ENCODE data around the gene KRTAP7-1. TPM values are rescaled to one million over a fixed set of nuclear protein-coding genes. Genes with fewer than 3 reads are reported as not detected.

Gene KRTAP7-1, protein sequence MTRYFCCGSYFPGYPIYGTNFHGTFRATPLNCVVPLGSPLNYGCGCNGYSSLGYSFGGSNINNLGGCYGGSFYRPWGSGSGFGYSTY
- not detected for total RNA-seq

DNA sequence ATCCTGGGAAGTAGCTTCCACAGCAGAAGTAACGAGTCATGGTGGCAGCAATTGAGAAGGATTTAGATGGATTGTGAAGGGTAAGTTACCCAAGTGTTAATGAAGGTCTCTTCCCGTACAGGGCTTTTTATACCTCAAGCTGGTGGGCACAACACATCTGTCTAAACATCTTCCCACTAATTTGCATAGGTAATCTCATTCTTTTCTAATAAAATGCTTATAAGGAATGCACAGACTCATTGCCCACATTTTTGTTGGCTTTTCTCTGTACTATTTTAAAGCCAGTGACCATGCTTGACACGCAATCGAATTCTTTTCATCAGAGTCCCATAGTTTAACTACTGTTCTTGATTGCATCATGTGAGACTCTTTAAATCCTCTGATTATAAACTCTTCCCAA, at the start of gene KRTAP7-1:
KRTAP7-1 (minus strand) TSS at position 101 of the 400 bp plus-strand sequence; CDS start at position 40, 61 bp downstream.
- Histone ChIP-seq H3K27me3 (no peaks in the 10 kb centered on the region), H3K4me1 (no peaks in the 10 kb centered on the region), H3K36me3 (no peaks in the 10 kb centered on the region), H3K27ac (replicated peaks in 1 of 4) (no peak within 1 kb of the TSS), H3K9me3 (peaks cover 0 to 20% (median 4%) of the 10 kb centered on the region in 4 donors), H3K4me3 (no peak within 1 kb of the TSS)
- 81% methylated on average over 4 of the region's 4 CpGs for WGBS
- TF ChIP-seq POLR2AphosphoS5 (IDR thresholded peaks at IDR 0.05) (no peak), EP300 (IDR thresholded peaks at IDR 0.05) (no peak), POLR2A (IDR thresholded peaks at IDR 0.05; ENCODE audit: low read depth) (no peak)
- TF ChIP-seq, protein P1, sequence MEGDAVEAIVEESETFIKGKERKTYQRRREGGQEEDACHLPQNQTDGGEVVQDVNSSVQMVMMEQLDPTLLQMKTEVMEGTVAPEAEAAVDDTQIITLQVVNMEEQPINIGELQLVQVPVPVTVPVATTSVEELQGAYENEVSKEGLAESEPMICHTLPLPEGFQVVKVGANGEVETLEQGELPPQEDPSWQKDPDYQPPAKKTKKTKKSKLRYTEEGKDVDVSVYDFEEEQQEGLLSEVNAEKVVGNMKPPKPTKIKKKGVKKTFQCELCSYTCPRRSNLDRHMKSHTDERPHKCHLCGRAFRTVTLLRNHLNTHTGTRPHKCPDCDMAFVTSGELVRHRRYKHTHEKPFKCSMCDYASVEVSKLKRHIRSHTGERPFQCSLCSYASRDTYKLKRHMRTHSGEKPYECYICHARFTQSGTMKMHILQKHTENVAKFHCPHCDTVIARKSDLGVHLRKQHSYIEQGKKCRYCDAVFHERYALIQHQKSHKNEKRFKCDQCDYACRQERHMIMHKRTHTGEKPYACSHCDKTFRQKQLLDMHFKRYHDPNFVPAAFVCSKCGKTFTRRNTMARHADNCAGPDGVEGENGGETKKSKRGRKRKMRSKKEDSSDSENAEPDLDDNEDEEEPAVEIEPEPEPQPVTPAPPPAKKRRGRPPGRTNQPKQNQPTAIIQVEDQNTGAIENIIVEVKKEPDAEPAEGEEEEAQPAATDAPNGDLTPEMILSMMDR (IDR thresholded peaks at IDR 0.05) = no peak
- no peak for DNase-seq (ENCODE audit: extremely low spot score)
- intact Hi-C loops (cut with DNase I) = no loop called here

DNA sequence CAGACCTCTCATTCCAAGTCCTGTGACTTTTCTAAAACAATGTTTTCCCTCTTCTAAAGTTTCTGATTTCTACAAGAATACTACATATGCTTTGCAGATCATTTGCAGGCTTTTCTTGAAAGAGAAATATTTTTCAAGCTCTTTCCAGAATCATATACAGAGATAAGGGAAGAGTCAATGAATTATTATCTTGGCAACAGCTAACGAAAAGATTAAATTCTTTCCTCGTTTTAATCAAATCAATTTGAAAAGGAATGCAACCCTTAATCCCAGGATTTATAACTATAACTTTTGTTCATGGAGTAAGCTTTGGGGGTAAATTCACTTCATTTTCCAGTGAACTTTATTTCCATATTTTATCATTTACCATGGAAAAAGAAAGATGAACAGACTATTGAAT, 45.0 kb upstream of the KRTAP7-1 start:
- Histone ChIP-seq H3K4me3 (no peak overlapping the region), H3K9me3 (no peaks in the 10 kb centered on the region), H3K36me3 (no peaks in the 10 kb centered on the region), H3K27me3 (no peaks in the 10 kb centered on the region), H3K4me1 (no peaks in the 10 kb centered on the region), H3K27ac (replicated peaks in 1 of 4) (no peak overlapping the region)
- no peak for DNase-seq (ENCODE audit: extremely low spot score)
- TF ChIP-seq EP300 (IDR thresholded peaks at IDR 0.05) = no peak
- intact Hi-C loops (cut with DNase I) = no loop called here
- 34% methylated on average over 2 of the region's 2 CpGs for WGBS

DNA sequence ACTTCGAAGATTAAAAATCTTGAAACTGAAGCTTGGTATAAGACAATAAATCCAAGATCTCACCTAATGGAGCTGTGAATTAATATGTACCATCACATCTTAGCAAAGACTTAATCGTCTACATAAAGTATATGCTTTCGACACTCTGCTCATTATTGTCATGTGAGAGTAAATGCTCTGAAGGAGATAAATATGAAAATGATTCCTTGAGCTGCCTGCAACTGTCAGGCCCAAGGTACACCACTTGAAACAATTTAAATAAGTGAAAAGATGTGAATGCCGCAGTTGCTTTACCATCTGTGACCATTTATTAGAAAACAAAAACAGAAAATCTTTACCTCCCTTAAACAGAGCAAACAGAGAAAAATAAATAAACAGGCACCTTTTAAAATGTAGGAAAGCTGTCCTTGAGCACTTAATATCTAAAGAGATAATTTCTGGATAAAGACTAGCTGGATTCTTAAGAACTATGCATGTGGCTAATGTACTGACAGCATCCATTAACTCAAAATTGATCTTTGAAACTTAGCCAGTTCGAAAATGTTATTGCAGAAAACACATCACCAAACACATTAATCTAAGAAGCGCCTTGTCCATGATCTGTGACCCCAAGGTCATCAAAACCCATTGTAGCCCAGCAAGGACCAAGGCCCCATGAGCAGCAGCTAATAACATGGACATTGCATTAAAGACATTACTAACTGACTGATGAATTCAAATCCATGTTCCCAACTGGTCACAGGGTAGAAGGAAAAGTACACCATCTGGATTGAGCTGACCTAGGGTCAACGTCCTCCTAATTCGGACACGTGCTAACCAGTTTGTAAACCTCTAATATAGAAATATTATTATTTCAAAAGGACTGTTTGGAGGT, 18.3 kb upstream of the KRTAP7-1 start:
- H3K4me1 ChIP-seq = no peaks in the 10 kb centered on the region
- H3K27ac ChIP-seq (replicated peaks in 1 of 4) = no peak overlapping the region
- no peaks in the 10 kb centered on the region for H3K36me3 ChIP-seq
- WGBS = 83% methylated on average over 9 of the region's 9 CpGs
- no peaks in the 10 kb centered on the region for H3K27me3 ChIP-seq
- intact Hi-C loops (cut with DNase I) = no loop called here
- peaks cover 0 to 14% (median 2%) of the 10 kb centered on the region in 4 donors for H3K9me3 ChIP-seq
- H3K4me3 ChIP-seq = no peak overlapping the region
- TF ChIP-seq POLR2AphosphoS5 (IDR thresholded peaks at IDR 0.05) = no peak
- TF ChIP-seq EP300 (IDR thresholded peaks at IDR 0.05) = no peak
- TF ChIP-seq, protein P1 (IDR thresholded peaks at IDR 0.05) = no peak
- TF ChIP-seq POLR2A (IDR thresholded peaks at IDR 0.05; ENCODE audit: low read depth) = no peak
- DNase-seq (ENCODE audit: extremely low spot score) = no peak

DNA sequence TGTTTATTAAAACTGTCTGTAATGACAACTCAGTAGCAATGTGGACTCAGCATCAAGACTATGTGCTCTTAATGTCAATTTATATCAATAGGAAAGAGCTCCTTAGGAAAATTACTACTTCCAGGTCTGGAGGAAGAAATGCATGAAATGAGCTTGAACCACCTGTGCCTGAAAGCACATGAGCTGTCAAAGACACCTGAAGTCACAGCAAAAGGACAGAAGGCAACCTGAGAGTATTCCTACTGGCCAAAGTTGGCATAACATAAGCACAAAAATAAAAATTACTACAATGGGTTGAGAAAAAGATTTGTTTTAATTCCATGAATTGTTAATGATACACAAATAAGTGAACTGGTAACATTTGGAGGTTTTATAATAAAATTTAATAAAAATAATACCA, 13.4 kb upstream of the KRTAP7-1 start:
- no peaks in the 10 kb centered on the region for H3K27me3 ChIP-seq
- H3K4me3 ChIP-seq = no peak overlapping the region
- no peak for TF ChIP-seq POLR2AphosphoS5 (IDR thresholded peaks at IDR 0.05)
- no peak for TF ChIP-seq EP300 (IDR thresholded peaks at IDR 0.05)
- TF ChIP-seq, protein P1 (IDR thresholded peaks at IDR 0.05) = no peak
- TF ChIP-seq POLR2A (IDR thresholded peaks at IDR 0.05; ENCODE audit: low read depth) = no peak
- no peaks in the 10 kb centered on the region for H3K36me3 ChIP-seq
- DNase-seq (ENCODE audit: extremely low spot score) = no peak
- intact Hi-C loops (cut with DNase I) = no loop called here
- H3K27ac ChIP-seq (replicated peaks in 1 of 4) = no peak overlapping the region
- H3K9me3 ChIP-seq = no peaks in the 10 kb centered on the region
- no peaks in the 10 kb centered on the region for H3K4me1 ChIP-seq

DNA sequence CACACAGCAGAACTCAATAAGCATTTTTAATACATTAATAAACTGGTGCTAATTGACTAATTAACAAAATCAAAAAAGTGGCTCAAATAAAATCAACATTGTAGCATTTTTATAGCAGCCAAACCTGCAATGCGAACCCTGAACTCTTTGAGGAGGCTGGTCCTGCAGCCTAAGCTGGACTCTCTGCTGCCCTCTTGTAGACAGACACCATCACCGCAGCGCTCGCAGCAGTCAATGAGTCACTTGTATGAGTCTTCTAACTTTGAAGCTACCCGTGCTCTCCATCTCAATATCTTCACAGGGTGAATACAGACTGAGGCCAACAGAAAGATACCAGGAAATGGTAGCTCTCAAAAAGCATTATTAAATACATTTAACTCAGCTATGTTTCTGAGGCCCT, 9.7 kb upstream of the KRTAP7-1 start:
- 43% methylated on average over 5 of the region's 5 CpGs for WGBS
- DNase-seq (ENCODE audit: extremely low spot score) = no peak
- Histone ChIP-seq H3K27me3 (no peaks in the 10 kb centered on the region), H3K4me3 (no peak overlapping the region), H3K4me1 (no peaks in the 10 kb centered on the region), H3K36me3 (no peaks in the 10 kb centered on the region), H3K9me3 (no peaks in the 10 kb centered on the region), H3K27ac (replicated peaks in 1 of 4) (no peak overlapping the region)
- no peak for TF ChIP-seq EP300 (IDR thresholded peaks at IDR 0.05)
- TF ChIP-seq POLR2A (IDR thresholded peaks at IDR 0.05; ENCODE audit: low read depth) = no peak
- TF ChIP-seq, protein P1 (IDR thresholded peaks at IDR 0.05) = no peak
- TF ChIP-seq POLR2AphosphoS5 (IDR thresholded peaks at IDR 0.05) = no peak
- intact Hi-C loops (cut with DNase I) = no loop called here

Data from esophagus muscularis mucosa (tissue), 4 donors.